OCI-LY7 (cell line): Measurements from ENCODE around the gene TOP2B.

ENCODE experiments used
- CTCF ChIP-seq: fragments of 200-600 bp; sonication (generic); conservative IDR thresholded peaks from 2 replicates; pipeline ENCODE4 v1.5.1; 2014; ENCODE audit warnings: mild to moderate bottlenecking, antibody characterized with exemption, low read length, moderate library complexity, mixed read lengths
- EZH2phosphoT487 ChIP-seq: fragments of 200-600 bp; sonication (generic); IDR thresholded peaks from 2 replicates; pipeline ENCODE4 v1.6.1; 2018; ENCODE audit warnings: low read depth, borderline replicate concordance, mild to moderate bottlenecking, mixed run types, antibody characterized with exemption, low read length, moderate library complexity, mixed read lengths

- TF ChIP-seq CTCF (no peak), EZH2phosphoT487 (no peak)
Observed at GRCh38 chr3:25653322-25653721, 11.4 kb downstream of the TOP2B start.
